GM19328 (cell line): ENCODE measurements around the gene COP1.
A peak's percentile ranks its signal among the peaks of the same experiment; 100 is the strongest.
"Not testable (repeated sequence)": the region's sequence is repeated elsewhere in the genome, so short reads cannot be mapped to it uniquely, and the experiment has no call there.

ENCODE experiments used
- ATAC-seq: cut with Tn5 transposase; IDR thresholded peaks from one replicate; pipeline ENCODE4 v1.9.1; 2021; ENCODE audit warnings: mild to moderate bottlenecking, moderate library complexity; ENCODE audit not compliant: unreplicated experiment

Gene COP1

DNA sequence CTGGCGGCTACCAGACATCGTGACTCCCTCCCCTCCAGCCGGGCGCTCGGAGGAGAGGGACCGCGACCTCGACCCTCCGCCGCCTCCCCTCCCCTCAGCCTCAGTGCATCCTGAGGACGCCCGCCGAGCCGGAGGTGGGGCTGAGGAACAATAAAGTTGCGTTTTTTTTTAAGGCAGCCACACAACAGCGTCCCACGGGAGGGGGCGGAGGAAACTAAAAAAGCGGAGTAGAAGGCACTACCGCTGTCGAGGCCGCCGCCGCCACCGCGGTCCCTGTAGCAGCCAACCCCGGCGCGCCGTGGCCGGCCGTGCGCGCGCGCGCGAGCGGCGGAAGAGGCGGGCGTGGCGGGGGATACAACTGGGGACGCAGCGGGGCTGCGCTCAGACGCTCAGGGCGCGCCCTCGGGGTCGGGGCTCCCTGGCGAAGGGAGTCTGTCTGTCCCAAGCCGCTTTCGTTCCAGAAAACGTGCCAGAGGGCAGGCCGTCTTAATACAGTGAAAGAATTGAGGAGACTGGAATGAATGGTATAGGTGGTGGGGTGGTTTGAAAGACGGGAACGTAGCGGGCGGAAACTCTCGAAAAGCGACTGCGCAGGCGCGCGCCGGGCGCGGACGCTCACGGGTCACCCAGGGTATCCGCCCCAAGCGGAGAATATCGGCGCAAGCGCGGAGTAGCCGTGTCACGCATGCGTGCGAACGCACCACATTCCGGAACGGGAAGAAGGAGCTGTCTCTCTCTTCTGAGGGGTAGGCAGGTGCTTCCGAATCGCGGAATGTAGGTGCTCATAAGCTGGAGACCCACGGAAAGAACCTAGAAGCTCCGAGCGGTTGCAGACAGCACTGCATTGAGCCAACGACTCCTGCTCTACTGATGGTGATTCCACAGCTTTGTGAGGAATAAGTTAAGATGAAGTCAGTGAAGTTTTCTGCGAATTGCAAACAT, at the start of gene COP1:
Gene COP1, minus strand, starts transcription at position 326 of the 942 bp plus-strand sequence. Its CDS starts 308 bp downstream, at position 18.
- ATAC-seq: peak; percentile 76

DNA sequence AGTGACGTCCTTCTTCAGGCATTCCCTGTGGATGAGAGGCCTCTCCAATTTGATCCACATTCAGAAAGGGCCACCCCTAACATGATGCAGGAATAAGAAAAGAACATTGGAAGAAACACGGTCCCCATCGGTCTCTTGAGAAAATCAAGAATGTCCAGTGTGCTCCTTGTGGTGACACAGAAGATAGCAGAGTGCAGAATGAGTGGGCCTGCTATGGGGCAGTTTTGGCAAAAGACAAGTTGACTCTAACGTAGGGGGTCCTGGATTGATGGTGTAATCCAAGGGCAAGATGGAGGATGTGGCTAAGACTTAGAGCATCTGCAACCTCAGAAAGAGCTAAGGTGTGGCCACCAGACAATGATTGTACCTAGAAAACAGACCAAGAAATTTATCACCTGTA, 45.1 kb upstream of the COP1 start:
- no peak for ATAC-seq

DNA sequence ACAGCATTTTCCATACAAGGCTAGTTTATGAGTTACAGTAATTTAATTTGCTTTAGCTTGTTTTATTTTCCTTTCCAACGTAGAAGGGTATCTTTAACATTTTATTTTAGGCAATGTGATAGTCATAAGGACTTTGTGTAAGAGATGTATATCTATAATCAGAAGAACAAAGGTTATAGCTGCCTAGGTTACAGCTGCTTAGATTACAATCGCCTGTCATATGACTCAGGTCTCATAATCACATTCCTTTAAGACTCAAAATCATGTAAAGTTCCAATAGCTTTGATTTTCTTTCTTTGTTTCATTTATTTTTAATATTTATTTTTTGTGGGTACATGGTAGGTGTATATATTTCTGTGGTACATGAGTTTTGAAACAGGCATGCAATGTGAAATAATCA, 37.8 kb upstream of the COP1 start:
- no peak for ATAC-seq

DNA sequence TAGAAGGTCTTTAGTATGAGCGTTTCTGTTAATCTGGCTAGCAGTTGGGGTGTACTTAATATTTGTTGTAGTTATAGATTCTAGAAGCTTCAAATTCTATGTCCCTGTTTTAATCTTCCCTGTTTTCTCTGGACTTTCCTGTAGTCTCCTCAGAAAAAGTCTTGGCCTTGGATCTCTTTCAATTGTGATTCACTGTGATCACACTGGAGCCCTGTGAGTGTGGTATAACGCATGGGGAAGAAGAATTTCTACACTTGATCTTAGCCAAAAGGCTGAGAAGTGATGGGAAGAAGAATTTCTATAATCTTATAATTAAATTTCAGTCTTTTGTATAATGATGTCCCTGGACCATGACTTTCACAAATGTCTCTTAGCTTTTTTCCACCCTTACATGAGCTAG, 36.7 kb upstream of the COP1 start:
- no peak for ATAC-seq

DNA sequence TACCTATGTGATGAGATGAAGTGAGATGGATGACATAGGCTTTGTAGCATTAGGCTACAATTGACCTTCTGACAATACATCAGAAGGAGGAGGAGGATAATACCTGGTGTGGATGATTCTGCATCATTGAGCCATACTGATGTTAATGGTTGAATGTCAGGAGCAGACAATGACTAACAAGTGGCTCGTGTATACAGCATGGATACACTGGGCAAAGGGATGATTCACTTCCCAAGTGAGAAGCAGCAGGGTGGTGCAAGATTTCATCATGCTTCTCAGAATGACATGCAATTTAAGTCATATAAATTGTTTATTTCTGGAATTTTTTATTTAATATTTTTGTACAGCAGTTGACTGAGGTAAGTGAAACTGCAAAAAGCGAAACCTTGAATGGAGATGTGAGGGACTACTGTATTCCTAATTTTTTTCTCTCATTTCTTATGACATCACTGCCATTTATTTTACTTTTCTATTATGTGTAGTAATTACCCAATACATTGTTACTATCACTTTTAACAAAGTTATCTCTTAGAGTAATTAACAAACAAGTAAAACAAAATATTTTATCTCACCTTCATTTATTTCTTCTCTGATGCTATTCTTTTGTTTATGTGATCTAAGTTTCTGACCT, 34.4 kb upstream of the COP1 start:
- ATAC-seq: no peak

DNA sequence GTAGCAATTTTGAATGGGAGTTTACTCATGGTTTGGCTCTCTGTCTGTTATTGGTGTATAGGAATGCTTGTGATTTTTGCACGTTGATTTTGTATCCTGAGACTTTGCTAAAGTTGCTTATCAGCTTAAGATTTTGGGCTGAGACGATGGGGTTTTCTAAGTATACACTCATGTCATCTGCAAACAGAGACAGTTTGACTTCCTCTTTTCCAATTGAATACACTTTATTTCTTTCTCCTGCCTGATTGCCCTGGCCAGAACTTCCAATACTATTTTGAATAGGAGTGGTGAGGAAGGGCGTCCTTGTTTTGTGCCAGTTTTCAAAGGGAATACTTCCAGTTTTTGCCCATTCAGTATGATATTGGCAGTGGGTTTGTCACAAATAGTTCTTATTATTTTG, 26.6 kb upstream of the COP1 start:
- ATAC-seq: not testable (repeated sequence)

DNA sequence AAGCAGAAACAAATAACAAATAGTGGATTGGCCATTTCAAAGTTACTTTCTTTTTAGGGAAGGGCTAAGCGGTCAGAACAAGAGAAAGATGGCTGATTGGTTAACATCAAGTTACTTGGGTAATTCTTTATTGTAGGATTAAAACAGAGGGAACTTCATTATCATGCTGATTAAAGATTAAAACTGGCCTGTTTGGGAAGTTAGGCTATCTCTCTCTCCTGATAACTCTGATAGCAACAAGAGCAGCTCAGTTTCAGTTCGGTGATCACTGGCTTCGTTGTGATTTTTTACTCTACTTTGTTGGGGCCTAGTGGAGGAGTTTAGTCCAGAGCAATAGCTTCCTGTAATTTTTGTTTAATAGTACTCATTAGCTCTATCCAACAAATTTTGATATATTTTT, 20.5 kb upstream of the COP1 start:
- no peak for ATAC-seq

DNA sequence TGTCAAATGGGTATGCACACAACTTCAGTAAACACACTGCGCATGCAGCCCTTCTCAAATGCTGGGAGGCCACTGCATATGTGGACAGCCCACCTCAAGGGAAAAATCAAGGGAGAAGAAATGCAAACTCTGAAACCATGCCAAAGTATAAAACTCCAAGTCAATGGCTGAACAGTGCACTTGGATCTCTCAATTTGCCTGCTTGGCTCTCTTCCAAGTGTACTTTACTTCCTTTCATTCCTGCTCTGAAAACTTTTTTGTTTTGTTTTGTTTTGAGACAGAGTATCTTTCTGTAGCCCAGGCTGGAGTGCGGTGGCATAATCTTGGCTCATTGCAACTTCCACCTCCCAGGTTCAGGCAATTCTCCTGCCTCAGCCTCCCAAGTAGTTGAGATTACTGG, 18.8 kb upstream of the COP1 start:
- ATAC-seq: no peak

DNA sequence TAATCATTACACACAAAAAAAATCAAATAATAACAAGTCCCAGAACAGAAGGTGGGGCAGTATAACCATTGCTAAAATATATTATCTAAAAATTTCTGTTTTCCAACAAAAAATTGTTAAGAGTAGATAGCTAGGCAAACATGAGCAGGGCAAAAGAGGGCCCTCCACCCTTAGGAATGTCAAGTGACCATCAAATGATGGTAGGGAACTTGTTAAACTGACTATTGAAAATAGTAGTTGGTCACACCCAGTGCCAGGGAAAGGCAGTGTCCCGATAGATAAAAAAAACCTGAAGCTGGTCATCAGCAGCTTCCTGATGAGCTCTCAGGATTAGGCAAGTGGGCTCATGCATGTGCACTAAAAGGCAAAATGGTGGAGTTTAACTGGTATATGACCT, 18.4 kb upstream of the COP1 start:
- ATAC-seq: no peak

DNA sequence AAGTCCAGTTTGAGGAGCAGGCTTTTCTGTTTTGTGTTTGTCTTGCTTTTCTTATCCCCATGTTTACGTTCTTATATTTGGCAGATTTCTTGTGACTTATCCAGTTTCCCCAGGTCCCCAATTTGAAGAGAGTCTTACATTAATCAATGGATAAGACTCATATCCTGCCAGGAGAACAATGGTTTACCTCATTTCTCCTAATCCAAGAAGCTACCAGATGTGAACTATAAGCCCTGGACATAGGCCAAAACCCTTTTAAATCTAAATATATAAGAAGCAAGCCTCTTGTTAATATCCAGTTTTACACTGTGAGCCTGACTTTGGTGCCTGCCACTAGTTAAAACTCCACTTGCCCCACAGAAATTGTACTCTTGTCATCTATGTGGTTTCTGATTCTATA, 15.1 kb upstream of the COP1 start:
- ATAC-seq: no peak

DNA sequence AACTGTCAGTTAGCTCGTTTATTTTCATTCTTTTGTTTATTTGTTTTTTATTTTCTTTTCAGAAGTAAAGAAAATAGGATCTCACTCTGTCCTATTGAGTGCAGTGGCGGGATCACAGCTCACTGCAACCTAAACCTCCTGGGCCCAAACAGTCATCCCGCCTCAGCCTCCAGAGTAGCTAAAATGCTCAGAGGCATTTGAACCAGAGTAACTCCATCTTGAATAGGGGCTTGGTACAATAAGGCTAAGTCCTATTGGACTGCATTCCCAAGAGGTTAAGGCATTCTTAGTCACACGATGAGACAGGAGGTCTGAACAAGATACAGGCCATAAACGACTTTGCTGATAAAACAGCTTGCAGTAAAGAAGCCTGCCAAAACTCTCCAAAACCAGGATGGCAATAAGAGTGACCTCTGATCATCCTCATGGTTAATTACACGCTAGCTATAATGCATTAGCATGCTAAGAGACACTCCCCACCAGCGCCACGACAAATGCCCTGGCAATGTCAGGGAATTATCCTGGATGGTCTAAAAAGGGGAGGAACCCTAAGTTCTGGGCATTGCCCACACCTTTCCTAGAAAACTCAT, 13.1 kb upstream of the COP1 start:
- ATAC-seq: no peak

DNA sequence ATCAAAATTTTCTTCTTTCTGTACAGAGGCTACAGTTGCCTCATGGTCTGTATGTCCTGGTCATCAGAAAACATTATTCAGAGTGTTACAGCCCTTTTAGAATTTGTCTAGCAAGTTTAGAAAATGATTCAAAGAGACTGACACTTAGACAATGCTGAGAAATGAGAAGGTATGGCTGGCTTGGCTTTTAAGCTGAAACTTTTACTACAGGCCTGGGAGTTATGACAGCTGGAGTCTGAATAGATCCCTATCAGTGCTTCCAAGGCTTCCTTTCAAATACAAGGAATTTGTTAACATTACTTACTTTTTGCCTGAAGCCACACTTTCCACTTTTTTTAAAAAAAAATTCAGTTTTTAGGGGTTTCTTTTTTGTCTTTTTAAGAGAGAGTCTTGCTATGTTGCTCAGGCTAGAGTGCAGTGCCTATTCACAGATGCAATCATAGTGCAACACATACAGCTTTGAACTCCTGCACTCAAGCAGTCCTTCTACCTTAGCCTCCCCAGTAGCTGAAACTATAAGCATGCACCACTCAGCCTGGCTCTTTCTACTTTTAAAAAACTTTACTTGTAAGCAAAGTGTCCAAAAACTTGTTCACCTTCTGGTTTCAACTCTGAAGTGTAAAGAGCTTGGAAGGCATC, 10.5 kb upstream of the COP1 start:
- ATAC-seq: no peak

DNA sequence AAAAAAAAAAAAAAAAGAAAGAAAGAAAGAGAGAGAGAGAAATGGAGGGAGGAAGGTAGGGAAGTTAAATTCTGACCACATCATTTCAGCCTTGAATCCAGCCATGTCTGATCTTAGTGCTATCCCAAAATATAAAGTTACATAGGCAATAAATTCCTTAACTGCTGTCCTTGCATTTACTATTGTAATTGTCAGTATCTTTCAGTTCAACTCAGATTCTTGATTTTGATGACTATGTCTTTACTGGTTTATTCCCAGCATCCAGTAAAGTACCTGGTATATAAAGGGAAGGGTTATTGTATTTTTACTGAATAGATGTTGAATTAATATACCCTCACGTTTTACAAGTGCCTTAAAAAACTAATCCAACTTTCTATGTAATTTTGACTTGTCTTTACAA, 8.9 kb upstream of the COP1 start:
- ATAC-seq: no peak

DNA sequence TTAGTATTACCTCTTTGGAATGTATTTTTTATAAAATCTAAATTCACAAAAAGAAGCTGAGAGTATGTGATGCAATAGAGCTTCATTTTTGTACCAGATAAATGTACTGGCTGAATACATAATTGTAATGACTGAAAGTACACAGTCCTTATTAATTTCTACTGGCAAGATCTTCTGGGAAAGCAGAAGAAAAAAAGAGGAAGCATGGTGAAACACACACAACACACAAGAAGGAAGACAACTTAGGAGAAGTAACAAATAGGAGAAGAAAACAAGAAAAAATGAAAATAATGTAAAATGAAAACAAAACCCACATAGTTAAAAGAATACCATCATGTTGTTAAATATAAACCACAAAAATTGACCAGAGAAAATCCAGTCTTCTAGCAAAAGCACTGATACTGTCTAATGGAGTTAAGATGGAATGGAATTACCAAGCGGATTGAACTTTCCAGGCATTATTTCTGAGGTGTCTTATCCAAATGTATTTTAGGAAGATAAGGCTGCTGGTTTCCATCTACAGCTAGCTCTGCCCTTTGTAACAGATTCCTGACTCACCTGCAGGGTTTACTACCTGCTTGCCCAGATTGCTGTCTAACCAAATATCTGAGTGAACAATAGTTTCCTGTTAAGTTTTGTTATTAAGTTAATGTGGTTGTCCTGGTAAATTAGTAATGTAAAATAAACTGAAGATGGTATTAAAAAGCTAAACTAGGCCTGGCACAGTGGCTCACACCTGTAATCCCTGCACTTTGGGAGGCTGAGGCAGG, 4.5 kb upstream of the COP1 start:
- no peak for ATAC-seq

DNA sequence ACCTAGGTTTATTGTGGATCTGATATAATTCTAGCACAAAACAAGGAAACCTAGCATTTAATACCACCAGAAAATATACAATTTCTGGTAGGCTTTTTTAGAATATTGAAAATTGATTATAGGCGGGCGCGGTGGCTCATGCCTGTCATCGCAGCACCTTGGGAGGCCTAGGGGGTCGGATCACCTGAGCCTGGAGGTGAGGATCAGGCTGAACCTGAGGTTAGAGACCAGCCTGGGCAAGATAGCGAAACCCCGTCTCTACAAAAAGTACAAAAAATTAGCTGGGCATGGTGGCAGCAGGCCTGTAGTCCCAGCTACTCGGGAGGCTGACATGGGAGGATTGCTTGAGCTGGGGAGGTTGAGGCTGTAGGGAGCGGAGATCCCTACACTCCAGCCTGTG, 948 bp upstream of the COP1 start:
- ATAC-seq: no peak

DNA sequence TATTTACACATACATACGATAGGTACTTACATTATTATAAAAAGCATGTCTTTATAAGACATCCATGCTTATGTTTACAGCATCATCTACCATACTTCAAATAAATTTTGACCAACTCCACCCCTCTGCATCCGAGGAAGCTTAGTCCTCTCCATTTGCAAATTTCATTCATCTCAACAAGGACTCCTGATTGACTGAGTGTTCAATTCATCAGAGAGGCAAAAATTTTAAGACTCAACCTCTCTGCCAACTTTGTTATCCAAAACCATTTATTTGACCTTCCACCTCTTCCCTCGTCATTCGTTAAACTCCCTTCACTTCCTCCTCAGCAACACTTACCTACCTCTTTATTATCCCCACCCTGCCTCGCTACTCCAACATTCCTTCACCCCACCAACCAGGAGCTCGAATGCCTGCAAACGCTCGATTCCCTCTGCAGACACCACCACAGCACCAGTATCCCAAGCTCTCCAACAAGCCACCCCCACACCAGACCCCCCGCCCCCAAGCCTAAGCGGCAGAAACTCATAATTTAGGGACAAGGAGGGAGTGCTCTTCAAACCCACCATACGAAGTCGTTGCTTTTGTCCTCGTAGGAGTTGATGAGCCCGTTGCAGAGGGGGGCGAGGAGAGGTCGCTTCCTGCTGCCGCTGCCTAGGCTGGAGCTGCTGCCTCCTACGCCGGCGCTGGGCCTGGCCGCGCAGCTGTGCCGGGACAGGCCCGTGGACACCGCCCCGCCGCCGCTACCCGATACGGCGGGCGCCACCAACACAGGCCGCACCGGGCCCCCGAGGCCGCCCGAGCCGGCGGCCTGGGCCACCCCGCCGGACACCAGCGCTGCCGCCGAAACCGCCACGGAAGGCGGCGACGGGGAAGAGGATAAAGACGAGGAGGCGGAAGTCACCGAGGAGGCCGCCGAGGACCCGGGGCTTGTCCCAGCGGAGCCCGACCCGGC, 803 bp downstream of the COP1 start:
- ATAC-seq: peak; percentile 25

DNA sequence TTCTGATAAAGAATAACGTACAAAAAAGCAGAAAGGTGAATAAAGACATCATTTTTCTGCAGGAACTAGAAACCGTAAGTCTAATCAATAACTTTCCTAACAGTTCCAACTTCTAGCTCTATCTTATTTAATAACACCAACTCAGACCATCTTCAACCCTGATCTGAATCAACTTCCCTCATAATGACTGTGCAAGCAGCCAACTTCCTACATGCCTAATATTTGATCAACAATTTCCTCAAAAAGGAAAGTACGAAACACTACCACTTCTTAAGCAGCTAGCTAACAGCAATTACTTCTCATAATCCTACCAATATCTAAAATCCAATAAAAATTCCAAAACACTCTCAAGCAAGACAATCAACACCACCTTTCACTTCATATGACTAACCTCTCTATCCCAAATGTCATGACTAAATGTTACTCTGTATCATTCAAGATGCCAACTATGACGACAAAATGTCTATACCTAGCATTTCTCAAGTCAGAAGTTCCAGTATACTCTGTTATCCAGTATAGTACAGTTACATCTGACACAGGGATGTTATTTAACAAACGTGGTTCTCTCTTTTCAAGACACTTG, 1.7 kb downstream of the COP1 start:
- no peak for ATAC-seq

DNA sequence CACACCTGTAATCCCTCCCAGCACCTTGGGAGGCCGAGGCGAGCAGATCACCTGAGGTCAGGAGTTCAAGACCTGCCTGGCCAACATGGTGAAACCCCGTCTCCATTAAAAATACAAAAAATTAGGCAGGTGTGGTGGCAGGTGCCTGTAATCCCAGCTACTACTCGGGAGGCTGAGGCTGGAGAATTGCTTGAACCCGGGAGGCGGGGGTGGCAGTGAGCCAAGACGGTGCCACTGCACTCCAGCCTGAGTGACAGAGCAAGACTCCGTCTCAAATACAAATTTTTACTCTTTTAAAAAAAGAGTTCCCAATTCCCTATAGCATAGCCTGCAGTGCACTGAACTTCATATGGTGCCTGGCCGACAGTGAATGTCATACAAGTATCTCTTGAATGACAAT, 2.4 kb downstream of the COP1 start:
- not testable (repeated sequence) for ATAC-seq

DNA sequence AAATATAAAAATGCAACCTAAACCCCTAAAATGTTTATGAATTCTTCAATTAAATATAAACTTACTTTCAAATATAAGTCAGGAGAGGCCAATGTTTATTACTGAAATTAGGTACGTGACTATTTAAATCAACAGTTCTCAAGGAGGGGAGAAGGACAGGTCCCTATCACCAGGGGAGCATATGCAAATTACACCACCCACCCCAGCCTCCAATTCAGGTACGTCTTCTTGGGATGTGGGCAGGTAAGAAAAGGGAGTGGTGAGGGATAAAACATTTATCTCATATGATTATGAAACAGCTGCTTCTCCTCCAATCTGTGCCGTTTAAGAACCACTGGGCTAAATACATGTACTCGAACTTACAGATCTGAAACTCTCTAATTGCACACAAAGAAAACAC, 3.4 kb downstream of the COP1 start:
- no peak for ATAC-seq
